OCI-M1 (cell line): Measurements from ENCODE around the gene RBM15.
A peak's percentile ranks its signal among the peaks of the same experiment; 100 is the strongest.

ENCODE experiments used
- DNase-seq: peaks from one replicate; lab custom pipeline; 2025; lab: John Stamatoyannopoulos, UW

RBM15 gene

DNA sequence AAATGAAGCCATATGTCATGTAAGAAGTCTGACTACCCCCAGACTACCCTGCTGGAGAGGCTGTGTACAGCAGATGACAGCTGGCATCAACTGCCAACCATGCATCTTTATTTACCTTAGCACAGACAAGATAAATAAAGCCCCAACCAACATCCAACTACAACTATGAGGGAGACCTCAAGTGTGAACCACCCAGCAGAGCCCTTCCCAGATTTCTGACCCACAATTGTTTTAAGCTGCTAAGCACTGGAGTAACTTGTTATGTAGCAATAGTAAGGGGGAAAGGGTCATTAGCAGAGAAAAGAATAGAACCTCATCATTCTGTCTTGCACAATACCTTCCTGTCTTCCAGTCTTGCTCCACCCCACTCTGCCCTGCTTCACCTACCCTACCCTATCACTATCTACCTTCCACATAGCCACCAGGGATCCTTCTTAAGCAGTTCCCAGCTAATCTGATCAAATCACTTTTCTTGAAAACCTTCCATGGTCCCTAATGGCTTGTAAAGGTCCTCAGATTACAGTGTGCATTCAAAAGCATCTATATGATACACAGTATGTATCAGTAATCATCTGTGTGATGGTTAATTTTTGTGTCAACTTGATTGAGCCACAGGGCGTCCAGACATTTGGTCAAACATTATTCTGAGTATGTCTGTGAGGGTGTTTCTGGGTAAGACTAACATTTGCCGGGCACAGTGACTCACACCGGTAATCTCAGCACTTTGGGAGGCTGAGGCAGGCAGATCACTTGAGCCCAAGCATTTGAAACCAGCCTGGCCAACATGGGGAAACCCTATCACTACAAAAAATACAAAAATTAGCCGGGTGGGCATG lies 19.6 kb upstream of the RBM15 start:
- peak; percentile 2 for DNase-seq

DNA sequence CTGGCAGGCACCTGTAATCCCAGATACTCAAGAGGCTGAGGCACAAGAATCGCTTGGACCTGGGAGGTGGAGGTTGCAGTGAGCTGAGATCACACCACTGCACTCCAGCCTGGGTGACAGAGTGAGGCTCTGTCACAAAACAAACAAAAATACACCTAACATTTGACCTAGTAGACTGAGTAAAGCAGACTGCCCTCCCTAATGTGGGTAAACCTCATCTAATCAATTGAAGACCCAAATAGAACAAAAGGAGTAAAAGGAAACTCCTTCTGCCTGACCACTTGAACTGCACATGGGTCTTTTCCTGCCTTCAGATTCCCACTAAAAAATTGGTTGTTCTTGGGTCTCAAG lies 19.0 kb upstream of the RBM15 start:
- no peak for DNase-seq

DNA sequence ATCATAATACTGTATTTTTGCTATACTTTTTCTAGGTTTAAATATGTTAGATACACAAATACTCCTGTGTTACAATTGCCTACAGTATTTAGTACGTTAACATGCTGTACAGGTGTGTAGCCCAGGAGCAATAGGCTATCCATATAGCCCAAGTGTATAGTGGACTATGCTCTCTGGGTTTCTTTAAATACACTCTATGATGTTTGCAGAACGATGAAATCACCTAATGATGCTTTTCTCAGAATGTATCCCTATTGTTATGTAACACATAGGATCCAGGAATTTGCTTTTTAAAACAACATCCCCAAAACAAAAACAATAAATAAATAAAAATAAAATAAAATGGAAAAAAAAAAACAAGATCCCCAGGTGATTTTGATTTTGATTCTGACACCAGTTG lies 18.1 kb upstream of the RBM15 start:
- no peak for DNase-seq

DNA sequence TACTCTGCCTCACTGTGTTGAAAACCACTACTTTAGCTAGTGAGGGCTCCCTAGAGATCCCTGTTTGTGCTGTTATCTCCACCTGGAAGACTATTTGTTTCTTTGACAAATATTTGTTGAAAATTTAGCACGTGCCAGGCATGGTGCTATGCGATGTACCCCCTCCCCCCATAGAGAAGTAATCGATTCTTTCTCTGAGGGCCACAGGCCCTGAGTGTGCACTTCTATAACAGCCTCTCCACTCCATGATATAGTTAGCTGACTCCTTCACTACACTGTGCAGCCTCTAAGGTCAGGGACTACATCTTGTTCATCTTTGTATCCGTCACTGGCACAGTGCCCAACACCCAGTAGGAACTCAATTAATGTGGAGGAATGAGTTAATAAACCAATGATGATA lies 17.3 kb upstream of the RBM15 start:
- DNase-seq, result no peak

DNA sequence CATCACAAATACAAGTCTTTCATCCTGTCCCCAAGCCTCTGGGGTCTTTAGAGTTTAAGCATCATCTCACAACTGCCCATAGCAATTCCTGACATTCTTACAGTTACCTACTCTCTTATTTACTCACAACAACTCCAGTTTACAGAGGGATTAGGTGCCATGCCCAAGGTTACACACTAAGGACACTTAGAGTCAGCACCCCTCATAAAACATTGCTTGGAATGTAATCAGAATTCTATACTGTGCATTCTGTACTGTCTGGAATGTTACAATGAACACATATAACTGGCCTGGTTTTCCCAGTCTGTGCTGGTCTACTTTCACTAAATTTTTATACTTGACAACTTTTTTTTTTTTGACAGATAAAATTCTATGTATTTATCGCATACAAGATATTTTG lies 14.5 kb upstream of the RBM15 start:
- DNase-seq, result no peak

DNA sequence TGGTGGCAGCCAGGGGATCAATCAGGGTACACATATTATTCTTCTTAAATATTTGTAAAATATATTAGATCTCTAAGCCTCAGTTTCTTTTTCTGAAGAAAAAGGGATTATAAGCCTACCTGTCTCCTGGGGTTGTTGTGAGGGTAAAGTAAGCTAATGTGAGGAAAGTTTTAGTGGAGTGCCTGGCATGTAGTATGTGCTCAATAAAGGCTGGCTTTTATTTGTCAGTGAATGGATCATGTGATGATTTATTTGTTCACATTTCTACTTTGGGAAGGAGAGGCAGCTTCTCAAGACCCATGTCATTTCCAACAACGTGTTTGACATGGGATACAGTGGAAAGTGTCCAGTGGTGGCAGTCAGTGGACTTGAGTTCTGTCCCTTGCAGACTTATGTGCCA lies 12.4 kb upstream of the RBM15 start:
- DNase-seq, result no peak

DNA sequence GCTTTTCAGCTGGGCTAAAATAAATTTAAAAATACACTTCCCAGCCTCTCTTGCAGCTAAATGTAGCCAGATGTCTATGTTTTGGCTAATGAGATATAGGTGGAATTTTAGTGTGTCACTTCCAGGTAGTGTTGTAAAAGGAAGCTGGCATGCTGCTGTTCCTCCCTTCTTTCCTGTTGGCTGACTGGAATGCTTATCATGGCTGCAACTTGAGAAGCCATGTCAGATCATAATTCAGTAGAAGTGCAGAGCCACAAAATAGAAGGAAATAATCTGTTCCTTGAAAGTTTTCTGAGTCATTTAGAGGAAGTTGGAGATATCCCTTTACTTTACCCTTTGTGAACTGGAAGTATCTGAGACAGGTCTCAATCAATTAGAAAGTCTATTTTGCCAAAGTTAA lies 10.9 kb upstream of the RBM15 start:
- DNase-seq, result peak; percentile 54

DNA sequence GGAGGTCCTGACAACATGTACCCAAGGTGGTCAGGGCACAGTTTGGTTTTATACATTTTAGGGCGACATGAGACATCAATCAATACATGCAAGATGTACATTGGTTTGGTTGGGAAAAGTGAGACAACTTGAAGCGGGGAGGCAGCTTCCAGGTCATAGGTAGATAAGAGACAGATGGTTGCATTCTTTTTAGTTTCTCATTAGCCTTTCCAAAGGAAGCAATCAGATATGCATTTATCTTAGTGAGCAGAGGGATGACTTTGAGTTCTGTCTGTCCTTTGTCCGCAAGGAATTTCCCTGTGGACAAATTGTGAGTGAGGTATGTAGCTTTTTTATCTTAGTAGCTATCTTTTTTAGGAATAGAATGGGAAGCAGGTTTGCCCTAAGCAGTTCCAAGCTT lies 10.5 kb upstream of the RBM15 start:
- DNase-seq, result no peak

DNA sequence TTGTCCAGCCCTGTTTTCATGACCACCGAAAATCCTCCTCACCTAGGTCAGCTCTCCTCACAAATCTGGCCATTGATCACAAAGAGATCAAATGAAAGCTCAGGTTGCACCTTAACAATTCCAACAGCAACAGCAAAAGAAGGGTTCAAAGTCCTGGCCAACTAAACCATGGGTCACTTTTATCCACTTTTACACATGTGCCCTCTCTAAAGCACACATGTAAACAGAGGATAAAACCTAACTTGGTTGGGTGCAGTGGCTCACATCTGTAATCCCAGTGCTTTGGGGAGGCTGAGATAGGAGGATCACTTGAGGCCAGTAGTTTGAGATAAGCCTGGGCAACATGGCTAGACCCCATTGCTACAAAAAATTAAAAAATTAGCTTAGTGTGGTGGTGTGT lies 3.9 kb upstream of the RBM15 start:
- DNase-seq, result no peak

DNA sequence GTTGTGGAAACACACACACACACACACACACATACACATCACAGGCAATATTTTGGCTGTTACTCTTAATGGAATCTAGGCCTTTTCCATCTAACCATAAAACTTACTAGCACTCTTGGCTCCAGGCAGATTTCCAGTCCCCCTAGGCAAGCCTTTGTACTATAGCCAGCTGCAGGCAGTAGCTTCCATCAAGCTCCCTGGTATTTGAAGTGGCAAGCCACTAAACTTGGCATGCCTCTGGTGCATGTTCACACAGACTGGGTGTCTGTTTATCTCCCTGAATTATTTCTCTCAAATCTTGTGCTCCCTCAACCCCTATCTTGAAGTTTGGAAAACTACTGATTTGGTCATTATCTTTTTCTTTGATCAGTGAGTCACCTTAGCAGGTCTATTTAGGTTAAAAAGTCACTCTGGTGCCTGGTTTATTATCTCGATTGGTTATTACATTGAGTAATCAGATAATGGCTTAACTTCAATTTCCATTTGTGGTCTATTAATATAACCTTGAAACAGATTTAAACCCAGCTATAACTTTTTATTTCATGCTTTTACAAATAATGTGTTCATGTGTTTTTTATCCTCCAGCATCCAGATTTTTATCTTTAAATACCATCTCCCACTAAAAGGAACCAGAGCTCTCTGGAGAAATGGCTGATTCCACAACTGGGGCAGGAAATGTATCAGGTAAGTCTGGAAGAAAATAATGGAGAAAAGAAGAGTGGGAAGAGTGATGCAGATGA lies 2.7 kb upstream of the RBM15 start:
- peak; percentile 55 for DNase-seq

DNA sequence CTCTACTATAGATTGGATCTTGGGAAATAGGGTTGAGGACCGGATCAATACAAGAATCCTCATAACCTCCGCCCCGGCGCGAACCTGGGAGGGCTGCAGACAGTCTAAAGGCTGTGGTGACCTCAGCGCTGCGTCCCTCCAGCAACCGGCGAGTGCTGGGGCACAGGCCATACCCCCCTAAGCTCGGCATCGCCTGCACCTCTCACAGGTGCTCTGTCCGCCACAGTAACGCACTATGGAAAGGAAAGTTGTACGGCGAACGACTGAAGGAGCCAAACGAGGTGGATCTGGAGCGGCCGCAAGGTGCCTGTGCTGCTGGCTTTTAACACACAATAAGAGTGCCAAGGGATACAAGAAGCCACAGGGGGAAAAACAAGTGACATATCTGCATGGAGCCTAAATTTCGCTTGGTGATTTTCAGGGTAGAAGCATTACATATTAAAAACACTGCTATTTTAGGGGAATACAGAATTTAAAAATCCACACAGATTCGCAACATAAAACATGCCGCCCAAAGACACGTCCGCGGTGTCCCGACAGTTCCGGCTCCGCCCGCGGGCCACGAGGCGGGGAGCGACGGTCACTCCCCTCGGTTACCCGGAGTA lies 1.4 kb upstream of the RBM15 start:
- peak; percentile 85 for DNase-seq

DNA sequence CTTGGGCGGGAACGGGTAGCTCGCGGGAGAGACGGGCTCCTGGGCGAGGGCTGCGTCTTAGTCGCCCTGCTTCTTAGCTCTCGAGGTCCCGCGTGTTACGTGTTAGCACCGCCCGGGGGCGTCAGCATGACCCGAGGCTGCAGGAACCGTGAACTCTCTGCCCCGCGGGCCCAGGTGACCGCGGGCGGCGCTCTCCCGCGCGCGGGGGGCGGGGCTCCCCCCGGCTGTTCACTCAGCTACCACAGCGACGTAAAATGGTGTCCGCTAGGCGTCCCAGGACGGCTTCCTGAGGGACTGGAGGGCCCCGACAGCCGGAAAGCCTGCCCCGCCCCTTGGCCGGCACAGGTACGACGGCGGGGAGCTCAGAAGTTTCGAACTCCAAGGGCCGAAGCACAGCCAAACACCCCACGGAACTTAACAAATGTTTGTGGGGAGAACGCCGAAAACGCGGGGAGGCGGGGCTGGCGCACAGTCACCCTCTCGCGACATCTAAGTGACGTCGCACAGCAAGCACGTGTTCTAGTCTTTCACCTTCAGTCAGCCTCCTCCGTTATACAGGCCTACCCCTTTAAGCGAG lies 780 bp upstream of the RBM15 start:
- DNase-seq, result peak; percentile 99

DNA sequence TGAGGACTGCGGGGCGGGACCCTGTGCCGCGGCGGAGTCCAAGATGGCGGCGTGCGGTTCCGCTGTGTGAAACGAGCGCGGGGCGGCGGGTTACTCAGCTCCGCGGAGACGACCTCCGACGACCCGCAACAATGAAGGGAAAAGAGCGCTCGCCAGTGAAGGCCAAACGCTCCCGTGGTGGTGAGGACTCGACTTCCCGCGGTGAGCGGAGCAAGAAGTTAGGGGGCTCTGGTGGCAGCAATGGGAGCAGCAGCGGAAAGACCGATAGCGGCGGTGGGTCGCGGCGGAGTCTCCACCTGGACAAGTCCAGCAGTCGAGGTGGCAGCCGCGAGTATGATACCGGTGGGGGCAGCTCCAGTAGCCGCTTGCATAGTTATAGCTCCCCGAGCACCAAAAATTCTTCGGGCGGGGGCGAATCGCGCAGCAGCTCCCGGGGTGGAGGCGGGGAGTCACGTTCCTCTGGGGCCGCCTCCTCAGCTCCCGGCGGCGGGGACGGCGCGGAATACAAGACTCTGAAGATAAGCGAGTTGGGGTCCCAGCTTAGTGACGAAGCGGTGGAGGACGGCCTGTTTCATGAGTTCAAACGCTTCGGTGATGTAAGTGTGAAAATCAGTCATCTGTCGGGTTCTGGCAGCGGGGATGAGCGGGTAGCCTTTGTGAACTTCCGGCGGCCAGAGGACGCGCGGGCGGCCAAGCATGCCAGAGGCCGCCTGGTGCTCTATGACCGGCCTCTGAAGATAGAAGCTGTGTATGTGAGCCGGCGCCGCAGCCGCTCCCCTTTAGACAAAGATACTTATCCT lies 430 bp downstream of the RBM15 start:
- DNase-seq, result peak; percentile 71

DNA sequence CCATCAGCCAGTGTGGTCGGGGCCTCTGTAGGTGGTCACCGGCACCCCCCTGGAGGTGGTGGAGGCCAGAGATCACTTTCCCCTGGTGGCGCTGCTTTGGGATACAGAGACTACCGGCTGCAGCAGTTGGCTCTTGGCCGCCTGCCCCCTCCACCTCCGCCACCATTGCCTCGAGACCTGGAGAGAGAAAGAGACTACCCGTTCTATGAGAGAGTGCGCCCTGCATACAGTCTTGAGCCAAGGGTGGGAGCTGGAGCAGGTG lies 961 bp downstream of the RBM15 start:
- DNase-seq, result no peak

DNA sequence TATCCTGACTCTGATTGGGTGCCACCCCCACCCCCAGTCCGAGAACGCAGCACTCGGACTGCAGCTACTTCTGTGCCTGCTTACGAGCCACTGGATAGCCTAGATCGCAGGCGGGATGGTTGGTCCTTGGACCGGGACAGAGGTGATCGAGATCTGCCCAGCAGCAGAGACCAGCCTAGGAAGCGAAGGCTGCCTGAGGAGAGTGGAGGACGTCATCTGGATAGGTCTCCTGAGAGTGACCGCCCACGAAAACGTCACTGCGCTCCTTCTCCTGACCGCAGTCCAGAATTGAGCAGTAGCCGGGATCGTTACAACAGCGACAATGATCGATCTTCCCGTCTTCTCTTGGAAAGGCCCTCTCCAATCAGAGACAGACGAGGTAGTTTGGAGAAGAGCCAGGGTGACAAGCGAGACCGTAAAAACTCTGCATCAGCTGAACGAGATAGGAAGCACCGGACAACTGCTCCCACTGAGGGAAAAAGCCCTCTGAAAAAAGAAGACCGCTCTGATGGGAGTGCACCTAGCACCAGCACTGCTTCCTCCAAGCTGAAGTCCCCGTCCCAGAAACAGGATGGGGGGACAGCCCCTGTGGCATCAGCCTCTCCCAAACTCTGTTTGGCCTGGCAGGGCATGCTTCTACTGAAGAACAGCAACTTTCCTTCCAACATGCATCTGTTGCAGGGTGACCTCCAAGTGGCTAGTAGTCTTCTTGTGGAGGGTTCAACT lies 2.1 kb downstream of the RBM15 start:
- DNase-seq, result no peak

DNA sequence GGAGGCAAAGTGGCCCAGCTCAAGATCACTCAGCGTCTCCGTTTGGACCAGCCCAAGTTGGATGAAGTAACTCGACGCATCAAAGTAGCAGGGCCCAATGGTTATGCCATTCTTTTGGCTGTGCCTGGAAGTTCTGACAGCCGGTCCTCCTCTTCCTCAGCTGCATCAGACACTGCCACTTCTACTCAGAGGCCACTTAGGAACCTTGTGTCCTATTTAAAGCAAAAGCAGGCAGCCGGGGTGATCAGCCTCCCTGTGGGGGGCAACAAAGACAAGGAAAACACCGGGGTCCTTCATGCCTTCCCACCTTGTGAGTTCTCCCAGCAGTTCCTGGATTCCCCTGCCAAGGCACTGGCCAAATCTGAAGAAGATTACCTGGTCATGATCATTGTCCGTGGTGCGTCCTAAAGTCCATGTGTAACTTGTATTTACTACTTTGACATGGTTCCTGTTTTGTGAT lies 2.7 kb downstream of the RBM15 start:
- peak; percentile 37 for DNase-seq

DNA sequence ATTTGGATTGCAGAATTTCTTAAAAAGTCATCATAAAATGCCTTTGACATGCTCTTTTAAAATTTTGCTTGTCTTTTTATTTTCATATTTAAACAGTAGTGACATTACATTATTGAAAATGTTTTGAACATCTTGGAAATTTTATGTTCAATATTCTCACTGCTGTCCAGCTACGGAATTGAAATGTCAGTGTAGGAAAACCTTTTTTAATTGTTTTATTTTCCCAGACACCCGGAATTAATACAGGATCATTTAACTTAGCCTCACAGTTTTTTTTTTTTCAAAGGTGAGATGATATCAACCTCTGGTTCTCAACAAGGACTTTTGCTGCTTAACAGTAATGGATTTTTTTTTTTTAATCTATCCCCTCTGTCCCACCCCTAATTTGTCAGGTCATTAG lies 4.1 kb downstream of the RBM15 start:
- DNase-seq, result no peak

DNA sequence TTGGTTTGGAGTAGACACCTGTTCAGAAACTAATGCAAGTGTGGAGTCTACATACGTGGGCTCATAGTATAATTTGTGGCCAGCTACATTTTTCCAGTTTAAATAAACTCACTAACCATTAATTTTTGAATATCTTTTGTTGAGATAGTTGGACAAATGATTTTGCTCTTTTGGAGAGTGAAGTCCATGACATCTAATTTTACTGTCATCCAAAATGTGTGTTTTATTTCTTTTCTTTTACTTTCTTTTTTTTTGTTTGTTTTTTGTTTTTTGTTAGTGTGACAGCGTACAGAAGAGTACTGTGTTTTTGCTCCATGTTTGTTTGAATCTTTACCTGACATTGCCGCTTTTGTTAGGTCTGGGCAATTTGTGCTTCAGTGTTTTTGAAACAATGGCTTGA lies 5.0 kb downstream of the RBM15 start:
- DNase-seq, result no peak

DNA sequence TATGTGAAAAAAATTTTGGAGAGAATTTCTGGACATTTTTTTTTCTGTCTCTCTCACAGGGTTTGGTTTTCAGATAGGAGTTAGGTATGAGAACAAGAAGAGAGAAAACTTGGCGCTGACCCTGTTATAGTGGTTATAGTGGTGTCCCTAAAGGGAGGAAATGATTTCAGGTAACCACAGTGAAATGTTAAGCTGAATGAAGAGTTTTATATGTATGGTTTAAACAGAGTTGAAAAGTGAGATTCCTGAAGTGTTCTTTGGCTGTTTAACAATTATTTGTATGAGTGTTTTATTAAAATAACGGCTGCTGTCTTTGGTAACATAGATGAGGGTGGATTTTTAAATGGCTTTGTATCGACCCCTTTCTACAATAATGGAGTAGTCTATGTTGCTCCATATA lies 6.3 kb downstream of the RBM15 start:
- no peak for DNase-seq

DNA sequence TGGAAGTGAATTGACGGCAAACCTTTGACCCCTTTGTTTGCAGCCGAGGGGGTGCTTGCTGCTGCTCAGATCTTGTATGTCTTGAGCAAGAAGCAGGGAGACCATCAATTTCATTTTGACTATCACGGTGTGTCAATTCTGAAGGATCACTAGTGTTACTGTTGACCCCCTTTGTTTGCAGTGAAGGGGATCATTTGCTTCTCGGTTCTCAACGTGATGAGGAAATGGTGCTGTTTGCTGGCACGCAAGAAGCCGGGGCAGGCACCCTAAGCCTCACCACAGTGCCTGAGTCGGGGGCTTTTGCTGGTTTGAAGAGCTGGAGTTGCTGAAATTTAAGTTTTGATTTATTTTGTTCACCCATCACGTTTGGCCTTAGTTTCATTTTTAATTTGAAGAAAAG lies 7.5 kb downstream of the RBM15 start:
- no peak for DNase-seq

DNA sequence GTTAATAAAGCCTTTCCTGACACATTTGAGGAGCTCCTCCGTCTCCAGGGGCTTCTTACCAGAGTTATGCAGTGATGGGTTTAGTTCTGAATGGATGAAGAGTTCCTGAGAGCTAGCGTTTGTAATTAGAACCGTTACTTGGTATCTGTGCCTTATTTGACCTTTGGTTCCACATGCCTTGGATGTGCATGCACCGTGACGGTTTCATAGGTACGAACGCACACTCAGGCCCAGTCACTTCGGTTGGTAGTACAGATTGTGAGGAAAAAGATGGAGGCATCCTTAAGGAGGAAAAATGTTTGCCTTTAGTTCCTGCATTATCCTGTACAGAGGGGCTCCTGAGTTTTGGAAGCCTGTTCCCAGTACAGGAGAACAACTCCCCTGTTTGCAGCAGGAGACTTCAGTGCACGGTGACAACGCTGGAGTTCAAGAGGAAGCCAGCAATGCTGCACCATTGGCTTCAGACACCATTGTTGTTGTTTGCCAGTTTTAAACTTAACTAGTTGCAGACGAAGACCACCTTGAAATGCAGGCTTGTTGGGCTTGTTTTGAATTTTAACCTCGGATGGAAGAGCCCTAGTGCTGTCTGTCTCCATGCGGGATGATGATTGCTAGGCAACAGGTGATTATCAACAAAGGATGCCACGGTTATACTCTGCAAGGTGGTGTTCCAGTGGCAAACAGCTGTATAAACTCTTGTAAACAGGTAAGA lies 8.2 kb downstream of the RBM15 start:
- no peak for DNase-seq
